GM13977 (cell line): Measurements from ENCODE around the gene FSTL5.

Source experiments
- DNase-seq: peaks from one replicate; pipeline ENCODE4 v3.0.0; 2012; ENCODE audit warnings: low spot score
- CTCF ChIP-seq: IDR thresholded peaks from 2 replicates; pipeline ENCODE4 v1.5.1; 2012; ENCODE audit warnings: mild to moderate bottlenecking, control low read depth; ENCODE audit not compliant: insufficient read depth; ENCODE audit errors: extremely low read depth, missing control alignments
- in situ Hi-C: fragments of 300-500 bp; cut with MboI; formaldehyde crosslinking; loops from one replicate; pipeline ENCODE4 v1.12.0; 2022; ENCODE audit warnings: low sequenced_read_pairs, low pct_unique_long_range_greater_than_20kb, mixed read lengths, inconsistent platforms; ENCODE audit not compliant: unreplicated experiment

The FSTL5 gene

GRCh38 chr4:161892951-161893350 lies 270.8 kb downstream of the FSTL5 start:
- DNase-seq, result no peak
- TF ChIP-seq CTCF, result no peak
- in situ Hi-C loops, result no loop called here

GRCh38 chr4:161883157-161883556 lies 280.6 kb downstream of the FSTL5 start:
- no peak for TF ChIP-seq CTCF
- DNase-seq, result no peak
- in situ Hi-C loops, result no loop called here

- in situ Hi-C loops, result no loop called here
- DNase-seq, result no peak
- TF ChIP-seq CTCF, result no peak
These were observed 282.4 kb downstream of the FSTL5 start for GRCh38 chr4:161881370-161881769.

DNA sequence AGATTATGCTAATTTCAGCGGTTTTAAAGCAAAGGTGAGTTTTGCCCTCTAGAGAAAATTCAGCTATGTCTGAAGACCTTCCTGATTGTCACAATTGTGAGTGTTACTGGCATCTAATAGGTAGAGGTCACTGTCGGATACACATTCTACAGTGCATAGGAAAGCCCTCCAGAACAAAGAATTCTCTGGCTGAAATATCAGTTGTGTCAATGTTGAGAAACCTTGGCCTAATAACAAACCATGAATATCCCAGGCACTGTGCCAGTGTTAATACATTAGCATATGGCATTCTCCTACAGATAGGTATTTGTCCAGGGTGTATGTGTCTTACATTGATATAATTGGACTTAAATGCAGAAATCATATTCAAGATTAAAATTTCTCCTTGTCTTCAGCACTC lies 294.3 kb downstream of the FSTL5 start:
- no peak for DNase-seq
- in situ Hi-C loops, result no loop called here
- no peak for TF ChIP-seq CTCF

- no peak for TF ChIP-seq CTCF
- in situ Hi-C loops, result no loop called here
- DNase-seq, result no peak
These were observed 307.0 kb downstream of the FSTL5 start for GRCh38 chr4:161856711-161857326.

- no peak for DNase-seq
- no peak for TF ChIP-seq CTCF
- in situ Hi-C loops, result no loop called here
These were observed 313.2 kb downstream of the FSTL5 start for GRCh38 chr4:161850631-161851030.

GRCh38 chr4:161841759-161842158 lies 322.0 kb downstream of the FSTL5 start:
- in situ Hi-C loops, result no loop called here
- TF ChIP-seq CTCF, result no peak
- DNase-seq, result no peak
